MG63 (cell line): Measurements from ENCODE around the gene PTP4A1. TPM values are rescaled to one million over a fixed set of nuclear protein-coding genes. Genes with fewer than 3 reads are reported as not detected.

ENCODE experiments used
- DNase-seq: peaks from one replicate; pipeline ENCODE4 v3.0.0-alpha.2; 2020
- H3K27me3 ChIP-seq: fragments of 250-450 bp; sonication (Bioruptor Pico); 2 replicates; pipeline ENCODE4 v1.5.1; 2020; ENCODE audit warnings: mild to moderate bottlenecking, moderate library complexity
- H3K36me3 ChIP-seq: fragments of 250-450 bp; sonication (Bioruptor Pico); 2 replicates; pipeline ENCODE4 v1.5.1; 2020; ENCODE audit warnings: mild to moderate bottlenecking, moderate library complexity
- H3K4me3 ChIP-seq: fragments of 250-450 bp; sonication (Bioruptor Pico); 2 replicates; pipeline ENCODE4 v1.5.1; 2020; ENCODE audit warnings: mild to moderate bottlenecking, moderate library complexity
- H3K9me3 ChIP-seq: fragments of 250-450 bp; sonication (Bioruptor Pico); 2 replicates; pipeline ENCODE4 v1.5.1; 2020; ENCODE audit warnings: mild to moderate bottlenecking, moderate library complexity
- total RNA-seq: library from RNA; depleted of rRNA; stranded (reverse); fragments of >200 nt; shearing (Covaris generic); gene quantifications from 2 replicates; pipeline ENCODE4 v1.2.3, GENCODE V29; 2014; ENCODE audit warnings: low replicate concordance; rRNA removed

The PTP4A1 gene
- total RNA-seq, 1 experiment from 2014 or later, result 4.9 TPM

GRCh38 chr6:63598049-63599036 lies 26.1 kb downstream of the PTP4A1 start:
- Histone ChIP-seq H3K9me3 (no peaks in the 10 kb centered on the region), H3K4me3 (peak overlapping the region; percentile 41), H3K36me3 (no peaks in the 10 kb centered on the region), H3K27me3 (no peaks in the 10 kb centered on the region)
- DNase-seq, result peak; percentile 49

GRCh38 chr6:63599243-63599642 lies 27.0 kb downstream of the PTP4A1 start:
- Histone ChIP-seq H3K4me3 (no peak overlapping the region), H3K9me3 (no peaks in the 10 kb centered on the region), H3K36me3 (no peaks in the 10 kb centered on the region), H3K27me3 (no peaks in the 10 kb centered on the region)
- no peak for DNase-seq

- Histone ChIP-seq H3K9me3 (no peaks in the 10 kb centered on the region), H3K36me3 (no peaks in the 10 kb centered on the region), H3K27me3 (no peaks in the 10 kb centered on the region), H3K4me3 (no peak overlapping the region)
- DNase-seq, result no peak
Measured at GRCh38 chr6:63600136-63600535, 27.9 kb downstream of the PTP4A1 start.

- Histone ChIP-seq H3K9me3 (no peaks in the 10 kb centered on the region), H3K36me3 (no peaks in the 10 kb centered on the region), H3K27me3 (no peaks in the 10 kb centered on the region), H3K4me3 (no peak overlapping the region)
- DNase-seq, result no peak
Measured at GRCh38 chr6:63609231-63609630, 37.0 kb downstream of the PTP4A1 start.

- H3K36me3 ChIP-seq, result no peaks in the 10 kb centered on the region
- no peaks in the 10 kb centered on the region for H3K27me3 ChIP-seq
- no peak overlapping the region for H3K4me3 ChIP-seq
- H3K9me3 ChIP-seq, result no peaks in the 10 kb centered on the region
- DNase-seq, result no peak
Measured at GRCh38 chr6:63610944-63611343, 38.7 kb downstream of the PTP4A1 start.

GRCh38 chr6:63611560-63611959 lies 39.3 kb downstream of the PTP4A1 start:
- Histone ChIP-seq H3K9me3 (no peaks in the 10 kb centered on the region), H3K4me3 (no peak overlapping the region), H3K36me3 (no peaks in the 10 kb centered on the region), H3K27me3 (no peaks in the 10 kb centered on the region)
- DNase-seq, result no peak

- H3K9me3 ChIP-seq, result no peaks in the 10 kb centered on the region
- DNase-seq, result no peak
- H3K36me3 ChIP-seq, result no peaks in the 10 kb centered on the region
- H3K27me3 ChIP-seq, result no peaks in the 10 kb centered on the region
- H3K4me3 ChIP-seq, result no peak overlapping the region
Measured at GRCh38 chr6:63615590-63615989, 43.3 kb downstream of the PTP4A1 start.

Other genes with a start within 250 kb of the PTP4A1 start
- 10.0 and 25.3 TPM in 2 replicates for gene PHF3, start 63.3 kb downstream of the PTP4A1 start, total RNA-seq